Common myeloid progenitor, CD34-positive (primary cell): ENCODE measurements around the gene OR5AU1.
"Not testable (repeated sequence)": the region's sequence is repeated elsewhere in the genome, so short reads cannot be mapped to it uniquely, and the experiment has no call there.

Source experiments
- CTCF ChIA-PET: fragments of 350-600 bp; sonication (Branson Sonifier 250); formaldehyde crosslinking; loops from one replicate; lab custom pipeline; 2021; ENCODE audit warnings: antibody characterized with exemption; lab: Charles Lee
- POLR2A ChIA-PET: fragments of 350-600 bp; sonication (Branson Sonifier 250); formaldehyde crosslinking; loops from one replicate; lab custom pipeline; 2021; ENCODE audit warnings: antibody characterized with exemption; lab: Charles Lee
- DNase-seq, 3 donors: peaks; one replicate each; pipeline versions ENCODE4 v3.0.0 to v3.0.0-alpha.2; 2013
- H3K27ac ChIP-seq, 2 experiments: 1 replicate in 1 of 2; 2 replicates in 1 of 2; pipeline ENCODE4 v1.7.0; 2013; ENCODE audit warnings: inconsistent platforms in 2 of 2, low read length in 2 of 2, mild to moderate bottlenecking in 2 of 2, low read depth in 1 of 2, moderate library complexity in 1 of 2; ENCODE audit not compliant: severe bottlenecking in 2 of 2, insufficient read depth in 1 of 2, poor library complexity in 1 of 2
- H3K27me3 ChIP-seq, 5 experiments: replicated peaks in 2 of 5; 1 replicate in 3 of 5; 2 replicates in 2 of 5; pipeline versions ENCODE4 v1.6.1 to v1.7.0; 2013; ENCODE audit warnings: low read length in 4 of 5, mild to moderate bottlenecking in 2 of 5, moderate library complexity in 2 of 5, inconsistent platforms in 1 of 5; ENCODE audit not compliant: insufficient read depth in 5 of 5, control insufficient read depth in 4 of 5
- H3K36me3 ChIP-seq, 4 experiments: 1 replicate in 2 of 4; 2 replicates in 2 of 4; pipeline versions ENCODE4 v1.6.1 to v1.7.0; 2013; ENCODE audit warnings: low read length in 3 of 4, control low read depth in 1 of 4, mild to moderate bottlenecking in 1 of 4; ENCODE audit not compliant: control insufficient read depth in 4 of 4, insufficient read depth in 4 of 4
- H3K4me1 ChIP-seq, 4 experiments: 1 replicate in 3 of 4; 2 replicates in 1 of 4; pipeline versions ENCODE4 v1.6.1 to v1.7.1; 2013; ENCODE audit warnings: low read length in 3 of 4, mild to moderate bottlenecking in 3 of 4, control low read depth in 1 of 4, inconsistent platforms in 1 of 4, moderate library complexity in 1 of 4; ENCODE audit not compliant: control insufficient read depth in 4 of 4, insufficient read depth in 4 of 4; ENCODE audit errors: control extremely low read depth in 1 of 4
- H3K4me3 ChIP-seq, 7 experiments: 1 replicate in 4 of 7; 2 replicates in 3 of 7; pipeline versions ENCODE4 v1.5.1 to v1.7.0; 2013; ENCODE audit warnings: mild to moderate bottlenecking in 7 of 7, low read length in 6 of 7, moderate library complexity in 6 of 7, inconsistent platforms in 2 of 7, low read depth in 2 of 7, control low read depth in 1 of 7; ENCODE audit not compliant: insufficient read depth in 4 of 7, control insufficient read depth in 1 of 7; ENCODE audit errors: extremely low read depth in 1 of 7
- H3K9me3 ChIP-seq, 5 experiments: 1 replicate in 4 of 5; 2 replicates in 1 of 5; pipeline versions ENCODE4 v1.6.1 to v1.7.1; 2013; ENCODE audit warnings: low read length in 4 of 5, mild to moderate bottlenecking in 2 of 5, inconsistent platforms in 1 of 5, low read depth in 1 of 5, moderate library complexity in 1 of 5; ENCODE audit not compliant: control insufficient read depth in 4 of 5, insufficient read depth in 2 of 5; ENCODE audit errors: control extremely low read depth in 1 of 5
- WGBS: methylation state at CpG from one replicate; pipeline ENCODE4 v1.1.5; 2013; ENCODE audit not compliant: insufficient coverage; 5-methylcytosine and 5-hydroxymethylcytosine counted together

The OR5AU1 gene

DNA sequence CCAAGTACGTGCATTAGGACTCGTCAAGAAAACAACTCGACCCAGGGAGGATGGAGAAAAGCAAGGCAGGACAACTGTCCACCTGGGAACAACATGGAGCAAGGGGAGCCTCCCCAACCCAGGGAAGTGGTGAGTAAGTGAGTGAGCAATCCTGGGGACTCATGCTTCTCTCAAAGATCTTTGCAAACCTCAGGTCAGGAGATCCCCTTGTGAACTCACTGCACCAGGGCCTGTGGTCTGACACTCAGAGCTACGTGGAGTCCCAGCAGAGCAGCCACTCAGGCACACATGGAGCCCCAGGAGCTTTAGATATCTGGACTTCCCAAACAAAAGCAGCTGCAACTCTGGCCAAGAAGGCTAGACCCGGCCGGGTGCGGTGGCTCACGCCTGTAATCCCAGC, 12.2 kb upstream of the OR5AU1 start:
- H3K36me3 ChIP-seq, result no peaks in the 10 kb centered on the region
- no peak overlapping the region for H3K4me3 ChIP-seq
- peaks cover 0 to 6% (median 3%) of the 10 kb centered on the region in 5 experiments for H3K9me3 ChIP-seq
- WGBS, result 97% methylated on average over 7 of the region's 8 CpGs
- H3K27me3 ChIP-seq, result peaks cover 0 to 2% (median 0%) of the 10 kb centered on the region in 5 experiments
- ChIA-PET CTCF (no interaction called here), POLR2A (no interaction called here)
- H3K4me1 ChIP-seq, result no peaks in the 10 kb centered on the region
- H3K27ac ChIP-seq, result no peak overlapping the region
- DNase-seq, result no peak

DNA sequence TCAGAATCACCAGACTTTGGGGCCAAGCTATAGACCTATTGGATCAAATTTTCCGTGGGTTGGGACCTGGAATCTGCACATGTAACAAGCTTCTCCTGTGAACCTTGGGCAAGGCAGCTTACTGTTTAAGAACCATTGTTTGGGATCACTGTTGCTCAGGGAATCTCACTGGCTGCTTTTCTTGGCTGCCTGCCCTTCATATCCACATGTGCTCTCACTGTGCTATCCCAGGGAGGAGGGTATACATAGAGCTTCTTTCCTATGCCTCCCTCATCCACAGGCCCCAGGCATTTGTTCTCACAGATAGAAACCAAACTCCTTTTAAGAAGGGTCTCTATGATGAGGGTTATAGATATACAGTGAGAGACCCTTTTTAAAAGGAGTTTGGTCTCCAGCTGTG, 9.8 kb upstream of the OR5AU1 start:
- CTCF ChIA-PET, result interaction anchor here (1.3 kb wide), 1 partner anchor 97 kb away, joined by 3 read pairs; no protein-coding TSS in a partner anchor
- H3K27ac ChIP-seq, H3K4me3 ChIP-seq, H3K9me3 ChIP-seq, DNase-seq, H3K27me3 ChIP-seq, POLR2A ChIA-PET, H3K4me1 ChIP-seq, H3K36me3 ChIP-seq: not testable (repeated sequence)
- no CpG with 5 or more reads among the region's 1 CpG for WGBS

- H3K9me3 ChIP-seq, POLR2A ChIA-PET, H3K4me3 ChIP-seq, H3K27ac ChIP-seq, H3K27me3 ChIP-seq, H3K4me1 ChIP-seq, H3K36me3 ChIP-seq, DNase-seq: not testable (repeated sequence)
- no CpG with 5 or more reads among the region's 7 CpGs for WGBS
- CTCF ChIA-PET, result interaction anchor here (1.3 kb wide), 1 partner anchor 97 kb away, joined by 3 read pairs; no protein-coding TSS in a partner anchor
Measured at GRCh38 chr14:21165002-21165605, 9.2 kb upstream of the OR5AU1 start.

DNA sequence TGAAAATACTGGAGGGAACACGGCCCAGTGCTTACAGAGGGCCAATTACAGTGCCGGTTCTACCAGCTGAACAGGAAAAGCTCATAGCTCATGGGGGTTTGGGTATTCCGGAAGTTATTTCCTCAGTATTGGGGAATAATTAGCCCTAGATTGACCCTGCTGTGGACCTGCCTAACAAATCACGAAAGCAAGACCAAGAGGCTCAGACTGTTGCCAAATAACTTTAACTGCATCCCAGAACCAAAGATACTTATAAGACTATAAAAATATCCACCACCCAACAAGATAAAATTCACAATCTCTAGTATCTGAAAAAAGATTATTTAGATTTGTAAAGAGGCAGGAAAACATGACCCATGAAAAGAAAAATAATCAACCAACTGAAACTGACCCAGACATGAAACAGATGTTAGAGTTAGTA, 8.0 kb upstream of the OR5AU1 start:
- no peak overlapping the region for H3K4me3 ChIP-seq
- no peaks in the 10 kb centered on the region for H3K9me3 ChIP-seq
- no peak for DNase-seq
- CTCF ChIA-PET, result no interaction called here
- no peaks in the 10 kb centered on the region for H3K4me1 ChIP-seq
- POLR2A ChIA-PET, result no interaction called here
- no peak overlapping the region for H3K27ac ChIP-seq
- peaks cover 0 to 2% (median 0%) of the 10 kb centered on the region in 5 experiments for H3K27me3 ChIP-seq
- no peaks in the 10 kb centered on the region for H3K36me3 ChIP-seq
- WGBS, result 70% methylated on average over 3 of the region's 4 CpGs

DNA sequence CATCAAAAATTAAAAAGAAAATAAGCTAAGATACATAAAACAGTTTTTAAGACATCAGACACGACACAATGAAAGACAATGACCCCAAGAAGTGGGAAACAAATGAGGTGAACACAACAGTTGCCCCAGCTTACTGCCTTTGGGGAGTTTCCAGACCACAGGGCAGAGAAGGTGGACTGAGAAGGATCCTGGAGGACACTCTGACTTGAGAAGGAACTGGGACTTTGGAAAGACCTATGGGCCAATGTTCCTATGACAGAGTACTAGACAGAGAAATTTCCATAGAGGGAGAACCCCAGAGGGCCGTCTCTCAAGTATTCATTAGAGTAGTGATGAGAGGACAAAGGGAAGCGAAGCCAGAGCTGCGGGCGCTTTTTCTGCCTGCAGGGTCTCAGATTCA, 6.2 kb upstream of the OR5AU1 start:
- Histone ChIP-seq H3K36me3 (no peaks in the 10 kb centered on the region), H3K9me3 (no peaks in the 10 kb centered on the region), H3K27me3 (peaks cover 0 to 3% (median 0%) of the 10 kb centered on the region in 5 experiments), H3K4me1 (no peaks in the 10 kb centered on the region), H3K27ac (no peak overlapping the region), H3K4me3 (no peak overlapping the region)
- no peak for DNase-seq
- POLR2A ChIA-PET, result interaction anchor here (0.6 kb wide), 1 partner anchor 251 kb away, joined by 3 read pairs; no protein-coding TSS in a partner anchor
- WGBS, result 80% methylated on average over 5 of the region's 5 CpGs
- CTCF ChIA-PET, result interaction anchor here (0.8 kb wide), 1 partner anchor 26 kb away, joined by 5 read pairs; no protein-coding TSS in a partner anchor

- H3K4me1 ChIP-seq, result no peaks in the 10 kb centered on the region
- ChIA-PET POLR2A (no interaction called here), CTCF (no interaction called here)
- peaks cover 0 to 6% (median 0%) of the 10 kb centered on the region in 5 experiments for H3K27me3 ChIP-seq
- H3K9me3 ChIP-seq, result peaks cover 0 to 2% (median 0%) of the 10 kb centered on the region in 5 experiments
- H3K4me3 ChIP-seq, result no peak overlapping the region
- 75% methylated on average over 3 of the region's 4 CpGs for WGBS
- no peak for DNase-seq
- no peaks in the 10 kb centered on the region for H3K36me3 ChIP-seq
- no peak overlapping the region for H3K27ac ChIP-seq
Measured at GRCh38 chr14:21160061-21160610, 4.3 kb upstream of the OR5AU1 start.

DNA sequence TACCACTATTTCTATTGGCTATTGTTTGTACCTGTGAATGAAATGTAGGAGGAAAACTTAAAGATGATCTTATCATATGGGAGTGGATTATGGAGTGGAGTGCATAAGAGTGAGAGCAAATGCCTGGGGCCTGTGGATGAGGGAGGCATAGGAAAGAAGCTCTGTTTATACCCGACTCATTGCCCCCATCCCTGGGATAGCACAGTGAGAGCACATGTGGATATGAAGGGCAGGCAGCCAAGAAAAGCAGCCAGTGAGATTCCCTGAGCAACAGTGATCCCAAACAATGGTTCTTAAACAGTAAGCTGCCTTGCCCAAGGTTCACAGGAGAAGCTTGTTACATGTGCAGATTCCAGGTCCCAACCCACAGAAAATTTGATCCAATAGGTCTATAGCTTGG, 2.3 kb upstream of the OR5AU1 start:
- CTCF ChIA-PET, H3K36me3 ChIP-seq, H3K9me3 ChIP-seq, H3K27ac ChIP-seq, POLR2A ChIA-PET, H3K4me3 ChIP-seq, H3K4me1 ChIP-seq, DNase-seq, H3K27me3 ChIP-seq: not testable (repeated sequence)
- no CpG with 5 or more reads among the region's 1 CpG for WGBS
